Fibroblast of the aortic adventitia (primary cell): ENCODE results near the gene GSK3B. TPM values are rescaled to one million over a fixed set of nuclear protein-coding genes. Genes with fewer than 3 reads are reported as not detected.
"Not testable (repeated sequence)": the region's sequence is repeated elsewhere in the genome, so short reads cannot be mapped to it uniquely, and the experiment has no call there.

ENCODE experiments used
- DNase-seq: peaks from one replicate; pipeline ENCODE4 v3.0.0-alpha.2; 2010; ENCODE audit warnings: low read depth
- H3K4me3 ChIP-seq: 2 replicates; pipeline ENCODE4 v1.5.1; 2011; ENCODE audit warnings: low read depth, mild to moderate bottlenecking, control low read depth, low read length, moderate library complexity
- CTCF ChIP-seq: IDR thresholded peaks from 2 replicates; pipeline ENCODE4 v1.5.1; 2011; ENCODE audit warnings: mild to moderate bottlenecking, low read length, control low read depth, inconsistent platforms; ENCODE audit not compliant: insufficient read depth
- total RNA-seq: library from RNA; depleted of rRNA; stranded (reverse); fragments of >200 nt; gene quantifications from 2 replicates; pipeline ENCODE4 v1.2.3, GENCODE V29; 2012; ENCODE audit warnings: low replicate concordance

The GSK3B gene
- total RNA-seq, 1 donor, result 74.1 TPM

- DNase-seq, result no peak
- TF ChIP-seq CTCF, result no peak
- H3K4me3 ChIP-seq, result no peak overlapping the region
Observed at GRCh38 chr3:119901148-119901547, 193.1 kb downstream of the GSK3B start.

- no peak for DNase-seq
- no peak for TF ChIP-seq CTCF
- H3K4me3 ChIP-seq, result no peak overlapping the region
Observed at GRCh38 chr3:119899192-119899511, 195.1 kb downstream of the GSK3B start.

- no peak for TF ChIP-seq CTCF
- DNase-seq, result no peak
- H3K4me3 ChIP-seq, result no peak overlapping the region
Observed at GRCh38 chr3:119898478-119899191, 195.6 kb downstream of the GSK3B start.

- DNase-seq, result no peak
- H3K4me3 ChIP-seq, result no peak overlapping the region
- no peak for TF ChIP-seq CTCF
Observed at GRCh38 chr3:119894195-119894594, 200.1 kb downstream of the GSK3B start.

GRCh38 chr3:119893769-119894168 lies 200.5 kb downstream of the GSK3B start:
- no peak overlapping the region for H3K4me3 ChIP-seq
- no peak for DNase-seq
- no peak for TF ChIP-seq CTCF

- peak; percentile 65 for TF ChIP-seq CTCF
- DNase-seq, result peak; percentile 88
- no peak overlapping the region for H3K4me3 ChIP-seq
Observed at GRCh38 chr3:119891944-119892721, 202.1 kb downstream of the GSK3B start.

GRCh38 chr3:119888681-119889080 lies 205.6 kb downstream of the GSK3B start:
- H3K4me3 ChIP-seq, DNase-seq: not testable (repeated sequence)
